K562 (cell line): ENCODE measurements around the gene DUSP10. TPM values are rescaled to one million over a fixed set of nuclear protein-coding genes. Genes with fewer than 3 reads are reported as not detected.

Experiments
- CBX1 ChIP-seq: sonication (generic); IDR thresholded peaks from 2 replicates; pipeline ENCODE4 v1.6.1; 2016; ENCODE audit warnings: antibody characterized with exemption, low read depth, mild to moderate bottlenecking
- COPS2 ChIP-seq: fragments of 450-650 bp; conservative IDR thresholded peaks from 2 replicates; pipeline ENCODE4 v1.6.1; 2016; ENCODE audit warnings: mild to moderate bottlenecking, moderate library complexity
- CREM ChIP-seq: IDR thresholded peaks from 2 replicates; pipeline ENCODE4 v1.6.1; 2014; ENCODE audit warnings: antibody characterized with exemption, low read depth
- DACH1 ChIP-seq: fragments of 450-650 bp; IDR thresholded peaks from 2 replicates; pipeline ENCODE4 v1.6.1; 2018; ENCODE audit not compliant: partially characterized antibody
- E2F6 ChIP-seq, 2 experiments: IDR thresholded peaks; 2 replicates each; pipeline ENCODE4 v1.6.1; 2011; ENCODE audit warnings: borderline replicate concordance in 1 of 2, control low read depth in 1 of 2, low read depth in 1 of 2, low read length in 1 of 2, mild to moderate bottlenecking in 1 of 2, mixed read lengths in 1 of 2, moderate library complexity in 1 of 2; ENCODE audit not compliant: insufficient read depth in 1 of 2, insufficient read length in 1 of 2, poor library complexity in 1 of 2, severe bottlenecking in 1 of 2; ENCODE audit errors: extremely low read depth in 1 of 2
- GTF2E2 ChIP-seq: fragments of 200-800 bp; sonication (Bioruptor generic); IDR thresholded peaks from 2 replicates; pipeline ENCODE4 v1.6.1; 2016; ENCODE audit warnings: missing genetic modification characterization, missing compliant biosample characterization
- MITF ChIP-seq: IDR thresholded peaks from 2 replicates; pipeline ENCODE4 v1.6.1; 2014; ENCODE audit warnings: antibody characterized with exemption
- NCOR1 ChIP-seq: fragments of 450-650 bp; IDR thresholded peaks from 2 replicates; pipeline ENCODE4 v1.6.1; 2016; ENCODE audit warnings: mild to moderate bottlenecking, moderate library complexity
- POLR3A ChIP-seq: IDR thresholded peaks from 2 replicates; pipeline ENCODE4 v1.6.1; 2011; ENCODE audit warnings: borderline replicate concordance, mild to moderate bottlenecking, moderate library complexity; ENCODE audit not compliant: insufficient read length, insufficient read depth; ENCODE audit errors: extremely low read depth
- SRSF7 ChIP-seq: fragments of 200-400 bp; formaldehyde crosslinking; optimal IDR thresholded peaks from 2 replicates; pipeline ENCODE3; 2017; ENCODE audit warnings: mild to moderate bottlenecking, low read depth, low read length
- THAP12 ChIP-seq: fragments of 250-450 bp; sonication (Bioruptor Pico); IDR thresholded peaks from 2 replicates; pipeline ENCODE4 v1.9.0; 2021; ENCODE audit warnings: mild to moderate bottlenecking, inconsistent platforms
- ZBTB33 ChIP-seq: sonication (generic); formaldehyde crosslinking; IDR thresholded peaks from 2 replicates; pipeline ENCODE4 v1.8.1; 2023; ENCODE audit warnings: mild to moderate bottlenecking, missing genetic modification reagents
- ZNF408 ChIP-seq: fragments of 250-450 bp; sonication (Bioruptor Pico); IDR thresholded peaks from 2 replicates; pipeline ENCODE4 v1.4.0; 2020; ENCODE audit warnings: low read depth, mild to moderate bottlenecking, moderate library complexity
- polyA plus RNA-seq, 8 experiments: library from polyadenylated mRNA; depleted of rRNA in 4 of 8; stranded (reverse) in 5 of 8; unstranded in 3 of 8; fragments of >200 nt; fragmentation: Nextera tagmentation in 2 of 8; fragmentation: Illumina TruSeq in 1 of 8; extraction: Ambion mirVana in 2 of 8; extraction: Trizol in 1 of 8; gene quantifications; 2 replicates each; pipeline versions ENCODE4 v1.2.1 to v1.2.3, GENCODE V29; 2011 to 2014; ENCODE audit warnings: inconsistent platforms in 1 of 8, missing spikeins in 1 of 8
- total RNA-seq, 7 experiments: library from RNA; depleted of rRNA in 6 of 7; stranded (reverse); fragments of >200 nt in 6 of 7; fragmentation: Illumina TruSeq in 2 of 7; extraction: Trizol in 2 of 7; gene quantifications; 2 replicates each; pipeline versions ENCODE4 v1.2.1 to v1.2.3, GENCODE V29; 2011 to 2021; ENCODE audit warnings: low replicate concordance in 1 of 7

The DUSP10 gene
- total and polyA plus RNA-seq, 9 of the 15 experiments (the other 6 are each of a cell fraction or from before 2014, with no cell fraction given) = 1.7 to 8.3 (median 6.1) TPM

GRCh38 chr1:221712776-221713431 is 29.0 kb downstream of the DUSP10 start (continued):
- TF ChIP-seq POLR3A = no peak
- TF ChIP-seq THAP12 = no peak
- TF ChIP-seq COPS2 = no peak
- TF ChIP-seq NCOR1 = no peak
- no peak for TF ChIP-seq GTF2E2 (tag)
- no peak for TF ChIP-seq CREM
- no peak for TF ChIP-seq CBX1
- no peak for TF ChIP-seq SRSF7
- TF ChIP-seq ZNF408 (CRISPR knock-in tag) = no peak
- no peak for TF ChIP-seq E2F6 (IDR thresholded peaks at IDR 0.05; ENCODE audit: borderline replicate concordance in 1 of 2, extremely low read depth in 1 of 2, insufficient read depth in 1 of 2, insufficient read length in 1 of 2, low read depth in 1 of 2, low read length in 1 of 2, poor library complexity in 1 of 2, severe bottlenecking in 1 of 2)
- no peak for TF ChIP-seq DACH1
- TF ChIP-seq MITF = no peak
- TF ChIP-seq ZBTB33 = no peak
